CMK (cell line): ENCODE results near the gene GJA5.
A peak's percentile ranks its signal among the peaks of the same experiment; 100 is the strongest.

Source experiments
- DNase-seq: peaks from one replicate; pipeline ENCODE4 v3.0.0-alpha.2; 2010; ENCODE audit warnings: low read depth

GJA5 gene

DNA sequence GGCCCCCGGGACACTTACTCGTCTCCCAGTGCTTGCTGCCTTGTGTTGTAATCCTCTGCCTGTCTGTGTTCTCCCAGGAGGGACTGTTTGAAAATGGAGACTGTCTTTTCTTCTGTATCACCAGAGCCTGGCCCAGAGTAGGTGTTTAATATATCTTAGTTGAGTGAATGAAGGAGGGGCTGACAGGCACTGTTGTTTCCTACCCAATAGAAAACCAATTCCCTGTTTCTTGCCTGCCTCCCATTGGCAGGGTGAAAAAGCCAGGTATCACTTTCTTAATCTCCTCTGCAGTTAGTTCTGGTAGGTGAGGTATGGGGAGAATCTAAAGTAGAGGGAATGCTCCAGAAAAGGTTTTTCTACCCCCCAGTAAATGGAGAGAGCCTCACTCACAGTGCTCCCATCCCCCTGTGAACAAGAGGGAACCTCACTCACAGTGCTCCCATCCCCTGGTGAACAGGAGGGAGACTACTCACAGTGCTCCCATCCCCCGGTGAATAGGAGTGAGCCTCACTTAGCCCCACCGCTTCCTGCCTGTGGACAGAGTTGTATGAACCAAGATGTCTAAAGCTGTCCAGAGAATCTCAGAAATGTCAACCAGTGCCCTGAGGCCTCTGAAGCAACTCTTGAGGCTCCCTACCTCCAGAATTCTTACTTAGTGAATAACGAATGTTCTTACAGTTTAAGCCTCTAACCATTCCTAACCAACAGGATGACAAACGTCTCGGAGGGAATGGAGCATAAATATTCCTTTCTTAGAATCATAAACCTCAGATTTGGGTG, at the start of gene GJA5:
Gene GJA5, minus strand, starts transcription at position 122 of the 780 bp plus-strand sequence. CDS start 1,364 bp downstream, outside the sequence.
- DNase-seq, result no peak

DNA sequence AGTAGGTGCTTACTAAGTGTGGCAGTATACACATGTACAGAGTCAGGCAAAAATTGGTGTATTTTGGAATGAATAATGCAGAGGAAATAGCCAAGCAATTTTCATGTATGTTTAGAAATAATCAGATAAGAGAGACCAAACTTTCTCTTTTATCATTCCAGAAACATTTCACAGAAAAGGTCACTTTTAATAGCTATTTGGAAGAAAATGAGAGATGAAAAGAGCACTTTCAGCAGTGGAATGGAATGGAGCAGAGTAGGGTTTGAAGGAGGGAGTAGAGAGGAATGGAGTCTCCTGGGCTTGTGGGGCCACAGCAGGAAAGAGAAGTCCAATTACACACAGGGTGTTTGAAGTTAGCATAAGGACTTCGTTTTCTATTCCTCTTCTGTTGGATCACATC, 48.8 kb upstream of the GJA5 start:
- DNase-seq, result no peak

DNA sequence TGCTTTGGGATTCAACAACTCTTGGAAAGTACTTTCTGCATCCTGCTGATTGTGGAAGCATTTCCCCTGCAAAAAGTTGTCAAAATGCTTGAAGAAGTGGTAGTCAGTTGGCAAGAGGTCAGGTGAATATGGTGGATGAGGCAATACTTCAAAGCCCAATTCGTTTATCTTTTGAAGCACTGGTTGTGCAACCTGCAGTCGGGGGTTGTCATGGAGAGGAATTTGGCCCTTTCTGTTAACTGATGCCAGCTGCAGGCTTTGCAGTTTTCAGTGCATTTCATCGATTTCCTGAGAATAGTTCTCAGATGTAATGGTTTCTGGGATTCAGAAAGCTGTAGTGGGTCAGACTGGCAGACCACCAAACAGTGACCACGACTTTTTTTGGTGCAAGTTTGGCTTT, 47.6 kb upstream of the GJA5 start:
- DNase-seq, result no peak

DNA sequence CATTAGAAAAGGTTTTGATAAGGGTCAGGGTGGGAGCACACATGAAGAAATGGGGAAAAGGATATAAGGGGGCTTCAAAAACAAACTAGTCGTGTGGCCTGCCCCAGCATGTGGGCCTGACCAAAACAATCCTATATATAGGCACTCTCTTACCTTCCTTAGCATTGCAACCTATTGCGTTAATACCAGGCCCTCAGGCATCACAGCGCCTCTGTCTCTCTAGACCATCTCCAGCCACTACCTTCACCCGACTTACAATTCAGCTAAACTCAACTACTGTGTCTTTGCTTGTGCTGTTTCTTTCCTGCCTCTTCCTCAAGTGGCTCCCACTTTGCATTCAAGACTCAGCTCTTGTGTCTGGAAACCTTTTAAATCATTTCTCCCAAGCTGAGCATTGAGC, 47.0 kb upstream of the GJA5 start:
- DNase-seq, result no peak

DNA sequence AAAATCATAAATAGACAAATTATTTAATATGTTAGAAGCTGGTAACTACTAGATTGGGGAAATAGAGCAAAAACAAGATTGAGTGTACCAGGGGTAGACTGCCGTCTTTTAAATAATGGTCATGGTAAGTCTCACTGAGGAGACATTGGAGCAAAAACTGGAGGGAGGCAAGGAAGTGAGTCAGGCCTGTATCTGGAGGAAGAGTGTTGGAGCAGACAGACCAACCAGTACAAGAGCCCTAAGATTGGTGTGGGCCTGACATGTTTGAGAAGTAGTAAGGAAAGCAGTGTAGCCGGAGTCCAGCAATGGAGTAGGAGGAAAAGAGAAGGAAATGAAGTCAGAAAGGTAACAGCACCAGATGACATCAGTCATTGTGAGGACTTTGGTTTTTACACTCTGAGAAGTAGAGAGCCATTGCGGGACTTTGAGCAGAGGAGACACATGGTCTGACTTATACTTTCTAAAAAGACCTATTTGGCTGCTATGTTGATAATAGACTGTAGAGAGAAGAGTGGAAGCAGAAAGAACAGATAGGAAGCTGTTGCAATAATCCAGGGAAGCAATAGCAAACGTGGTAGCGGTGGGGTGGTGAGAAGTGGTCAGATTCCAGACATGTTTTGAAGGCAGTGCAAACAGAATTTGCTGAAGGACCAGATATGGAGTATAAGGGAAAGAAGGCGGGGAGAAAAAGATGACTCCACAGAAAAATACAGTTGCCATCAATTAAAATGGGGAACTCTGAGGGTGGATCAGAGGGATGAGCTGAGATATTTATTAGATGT, 44.7 kb upstream of the GJA5 start:
- no peak for DNase-seq

DNA sequence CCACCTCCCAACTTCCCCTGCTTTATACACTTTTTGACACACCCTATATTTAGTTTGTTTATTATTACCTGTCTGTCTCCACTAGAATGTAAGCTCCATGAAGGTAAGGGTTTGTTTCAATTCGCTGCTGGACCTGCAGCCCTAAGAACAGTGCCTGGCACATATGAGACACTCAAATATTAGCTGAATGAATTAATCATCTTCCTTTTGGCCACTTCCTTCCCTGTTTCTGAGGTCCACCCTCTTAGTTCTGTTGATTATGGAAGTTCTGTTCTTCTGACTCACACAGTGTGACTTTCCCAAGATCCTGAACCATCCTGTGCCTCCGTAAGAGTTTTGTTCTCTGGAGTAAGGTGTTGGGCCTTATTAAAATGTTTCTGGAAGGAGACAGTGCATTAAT, 40.4 kb upstream of the GJA5 start:
- DNase-seq, result no peak

DNA sequence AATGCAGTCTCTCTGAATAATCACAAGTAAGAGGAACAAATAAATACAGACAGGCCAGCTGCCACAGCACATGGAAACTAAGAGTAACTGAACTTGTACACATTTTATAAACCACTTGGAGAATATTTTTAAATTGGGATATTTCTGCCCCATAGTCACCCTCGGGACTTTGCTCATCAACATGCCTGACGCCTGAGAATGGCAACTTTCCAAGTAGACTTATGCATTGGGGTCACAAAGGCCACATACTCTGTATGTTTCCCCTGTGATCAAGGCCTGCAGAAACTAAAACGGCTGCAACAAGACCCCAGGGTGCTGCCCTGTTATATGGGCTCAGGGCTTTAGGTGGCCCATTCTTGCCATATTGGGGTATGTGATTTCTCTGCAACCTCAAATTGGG, 38.3 kb upstream of the GJA5 start:
- no peak for DNase-seq

DNA sequence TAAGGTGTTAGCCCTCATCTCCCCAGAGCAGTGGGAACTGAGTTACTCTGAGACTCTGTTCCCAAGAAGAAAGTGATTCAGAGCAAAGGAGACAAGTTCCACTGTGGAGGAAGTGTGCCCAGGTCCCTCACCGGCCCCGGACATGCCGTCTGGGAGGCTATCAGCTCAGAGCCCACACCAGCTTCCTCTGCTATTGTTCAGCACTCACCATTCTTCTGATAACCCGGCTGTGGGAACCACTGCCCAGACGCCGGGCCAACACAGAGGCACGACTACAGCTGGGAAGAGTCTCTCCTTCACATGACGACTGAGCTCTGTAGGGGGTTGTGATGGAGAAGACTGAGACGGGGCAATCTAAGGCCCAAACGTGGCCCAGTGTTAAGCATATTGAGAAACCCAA, 34.2 kb upstream of the GJA5 start:
- DNase-seq, result peak; percentile 60

DNA sequence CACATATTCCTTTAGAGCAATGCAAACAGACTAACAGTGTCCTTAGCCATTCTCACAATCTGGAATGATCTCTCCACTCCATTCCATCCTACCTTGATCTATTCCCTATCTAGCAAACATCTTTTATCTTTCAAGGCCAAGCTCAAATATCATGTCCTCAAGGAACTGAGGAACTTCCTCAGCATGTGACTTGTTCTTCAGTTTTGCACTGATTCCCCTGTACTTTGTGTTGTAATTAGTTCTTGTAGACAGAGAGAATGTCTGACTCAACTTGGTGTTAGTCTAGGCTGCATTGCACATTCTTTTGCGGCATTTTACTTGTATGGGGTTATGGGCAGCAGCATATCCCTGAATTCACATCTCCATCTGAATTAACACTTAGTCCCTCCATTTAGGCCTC, 31.5 kb upstream of the GJA5 start:
- no peak for DNase-seq

DNA sequence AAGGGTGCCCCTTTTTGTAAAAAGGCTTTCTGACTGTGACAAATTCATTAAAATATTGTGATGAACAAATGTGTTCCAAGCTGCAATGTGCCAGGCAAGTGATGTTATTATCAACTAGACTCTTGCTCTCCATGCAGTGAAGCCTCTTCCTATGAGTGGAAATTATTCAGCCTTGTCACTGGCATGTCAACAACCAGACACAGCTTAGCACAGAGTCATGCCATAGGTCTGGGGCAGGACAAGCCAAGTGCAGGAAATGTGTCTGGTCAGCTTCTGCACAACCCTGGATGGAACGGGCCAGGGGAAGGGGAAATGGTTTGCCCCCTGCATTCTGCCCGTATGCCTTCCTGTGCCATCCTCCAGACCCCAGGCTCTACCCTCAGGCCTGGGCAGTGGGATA, 27.4 kb upstream of the GJA5 start:
- DNase-seq, result no peak

DNA sequence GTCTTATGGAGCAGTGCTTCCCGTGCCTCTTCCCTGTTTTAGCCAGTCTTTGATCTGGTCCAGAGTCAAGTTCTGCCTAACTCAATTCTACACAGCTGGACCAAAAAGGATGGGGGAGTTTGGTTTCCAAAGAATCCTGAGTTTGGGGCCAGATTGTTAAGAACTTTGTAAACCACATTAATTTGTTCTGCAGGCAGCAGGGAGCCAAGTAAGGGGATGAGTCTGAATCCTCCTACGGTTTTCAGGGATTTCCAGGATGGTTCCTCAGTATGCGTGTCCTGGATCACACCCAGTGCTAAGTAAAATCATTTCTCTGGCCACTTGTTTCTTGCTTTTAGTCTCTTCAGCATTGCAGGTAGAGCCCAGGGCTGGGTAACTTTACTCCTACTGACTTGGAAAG, 26.1 kb upstream of the GJA5 start:
- DNase-seq, result no peak

DNA sequence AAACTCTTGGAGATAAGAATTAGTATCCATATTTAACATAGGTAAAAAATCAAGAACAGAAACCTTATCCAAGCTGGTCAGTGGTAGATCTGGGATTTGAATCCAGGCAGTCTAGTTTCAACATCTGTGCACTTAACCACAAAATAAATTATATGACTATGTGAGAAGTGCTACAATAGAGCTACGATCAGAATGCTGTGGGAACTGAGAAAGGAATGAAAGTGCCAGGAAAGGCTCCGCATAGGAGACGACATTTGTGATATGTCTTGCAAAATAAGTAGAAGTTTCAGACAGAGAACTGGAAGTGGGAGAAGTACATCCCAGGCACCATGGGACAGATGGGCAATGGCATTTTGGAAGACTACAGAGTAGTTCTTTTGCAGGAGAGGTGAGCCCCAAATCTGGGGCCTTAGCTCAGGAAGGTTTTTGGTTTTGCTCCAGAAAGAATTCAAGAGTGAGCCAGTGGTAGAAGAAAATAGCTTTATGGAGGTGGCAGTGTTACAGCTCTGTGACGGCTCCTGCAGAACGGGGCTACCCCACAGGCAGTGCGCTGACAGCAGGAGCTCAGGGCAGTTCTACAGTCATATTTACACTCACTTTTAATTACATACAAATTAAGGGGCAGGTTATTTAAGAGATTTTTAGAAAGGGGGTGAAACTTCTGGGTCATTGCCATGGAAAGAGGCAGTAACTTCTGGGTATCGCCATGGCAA, 25.5 kb upstream of the GJA5 start:
- DNase-seq, result no peak

DNA sequence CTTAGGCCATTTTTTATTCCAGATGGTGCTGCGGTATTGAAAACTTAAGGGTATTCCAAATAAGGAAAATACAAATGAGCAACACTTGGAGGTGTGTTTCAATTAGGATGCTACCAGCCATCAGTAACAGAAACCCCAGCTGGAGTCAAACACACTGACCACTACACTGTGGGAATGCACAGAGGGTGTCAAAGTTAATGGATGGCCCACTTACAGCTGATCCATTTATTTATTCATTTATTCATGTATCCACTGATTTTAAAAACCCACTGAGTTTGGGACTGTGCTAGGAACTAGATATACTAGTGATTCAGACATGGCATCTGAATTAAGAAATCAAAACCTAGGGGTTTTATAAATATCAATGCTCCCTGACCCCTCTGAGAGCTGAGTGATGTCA, 24.5 kb upstream of the GJA5 start:
- DNase-seq, result no peak

DNA sequence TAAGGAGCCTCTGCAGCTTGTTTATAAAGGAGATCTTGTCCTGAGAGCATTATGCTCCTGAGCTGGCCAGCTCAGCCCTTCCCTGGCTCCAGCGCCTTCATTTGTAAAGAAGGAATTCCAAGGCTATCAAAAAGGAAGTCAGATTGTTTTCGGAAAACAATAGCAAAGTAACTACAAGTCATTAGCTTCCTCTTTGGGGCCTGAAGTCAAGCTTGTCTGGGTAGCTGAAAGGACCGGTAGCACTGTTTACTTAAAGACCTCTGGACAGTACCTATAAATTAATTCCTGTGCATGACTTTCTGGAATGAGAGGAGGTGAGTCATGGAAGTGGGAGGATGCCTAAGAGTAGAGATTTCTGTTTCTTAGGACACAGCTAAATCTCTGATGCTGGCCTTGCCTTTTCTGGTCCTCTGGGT, 20.7 kb upstream of the GJA5 start:
- no peak for DNase-seq

DNA sequence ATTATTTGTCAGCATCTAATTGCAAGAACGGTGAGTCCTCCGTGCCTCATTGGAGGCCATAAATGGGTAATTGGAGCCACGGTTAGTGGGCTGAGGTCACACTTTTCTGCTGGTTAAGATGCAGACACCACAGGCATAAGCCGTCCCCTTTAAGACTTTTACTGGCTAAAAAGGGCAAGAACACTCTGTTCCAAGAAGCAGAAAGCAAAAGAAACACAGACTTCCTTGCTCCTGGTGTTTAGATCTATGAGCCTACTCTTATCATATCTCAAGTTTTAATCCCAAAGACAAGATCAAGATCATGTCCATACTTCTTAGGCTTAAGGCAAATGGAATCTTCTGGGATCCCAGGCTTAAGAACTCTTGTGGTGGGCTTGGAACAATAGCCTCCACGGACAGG, 17.3 kb upstream of the GJA5 start:
- DNase-seq, result no peak

DNA sequence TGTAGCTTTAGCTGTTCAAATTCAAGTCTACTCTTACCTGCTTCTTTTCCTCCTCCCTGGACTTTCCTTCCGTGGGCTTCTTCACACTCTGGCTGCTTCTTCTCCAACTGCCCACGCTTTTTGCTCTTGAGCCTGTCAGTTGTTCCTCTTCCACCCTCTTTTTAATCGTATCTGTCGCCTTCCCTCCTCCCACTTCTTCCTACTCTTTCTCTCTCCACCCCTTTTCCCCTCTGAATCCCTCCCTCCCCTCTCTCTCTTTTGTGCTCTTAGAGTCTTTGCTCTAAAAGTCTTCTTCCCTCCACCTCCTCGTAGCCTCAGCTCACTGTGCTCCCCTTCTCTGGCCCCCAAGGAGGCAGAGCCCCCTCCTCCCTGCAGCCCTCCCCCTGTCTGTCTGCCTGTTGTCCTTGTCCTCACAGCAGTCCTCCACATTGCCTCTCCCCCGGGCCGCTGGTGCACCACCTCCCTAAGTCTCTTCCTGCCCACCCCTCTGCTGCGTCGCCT, 12.9 kb upstream of the GJA5 start:
- DNase-seq, result no peak

DNA sequence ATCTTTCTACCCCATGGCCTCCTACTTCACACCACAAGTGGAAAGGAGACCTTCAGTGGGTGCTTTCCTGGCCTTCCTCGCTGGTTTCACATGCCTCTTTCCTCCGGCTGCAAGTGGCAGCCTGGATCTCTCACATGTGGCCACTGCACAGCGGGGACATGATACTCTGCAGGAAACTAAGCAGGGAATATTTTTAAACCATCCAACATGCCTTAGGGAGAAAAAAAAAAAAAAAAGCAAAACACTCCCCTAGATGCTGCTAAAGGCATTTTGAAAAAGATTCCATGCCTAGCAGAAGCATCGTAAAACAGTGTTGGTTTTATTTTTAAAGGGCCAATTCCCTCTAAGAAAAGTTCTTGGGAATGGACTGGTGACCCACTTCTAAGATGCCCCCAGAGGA, 12.2 kb upstream of the GJA5 start:
- DNase-seq, result no peak

DNA sequence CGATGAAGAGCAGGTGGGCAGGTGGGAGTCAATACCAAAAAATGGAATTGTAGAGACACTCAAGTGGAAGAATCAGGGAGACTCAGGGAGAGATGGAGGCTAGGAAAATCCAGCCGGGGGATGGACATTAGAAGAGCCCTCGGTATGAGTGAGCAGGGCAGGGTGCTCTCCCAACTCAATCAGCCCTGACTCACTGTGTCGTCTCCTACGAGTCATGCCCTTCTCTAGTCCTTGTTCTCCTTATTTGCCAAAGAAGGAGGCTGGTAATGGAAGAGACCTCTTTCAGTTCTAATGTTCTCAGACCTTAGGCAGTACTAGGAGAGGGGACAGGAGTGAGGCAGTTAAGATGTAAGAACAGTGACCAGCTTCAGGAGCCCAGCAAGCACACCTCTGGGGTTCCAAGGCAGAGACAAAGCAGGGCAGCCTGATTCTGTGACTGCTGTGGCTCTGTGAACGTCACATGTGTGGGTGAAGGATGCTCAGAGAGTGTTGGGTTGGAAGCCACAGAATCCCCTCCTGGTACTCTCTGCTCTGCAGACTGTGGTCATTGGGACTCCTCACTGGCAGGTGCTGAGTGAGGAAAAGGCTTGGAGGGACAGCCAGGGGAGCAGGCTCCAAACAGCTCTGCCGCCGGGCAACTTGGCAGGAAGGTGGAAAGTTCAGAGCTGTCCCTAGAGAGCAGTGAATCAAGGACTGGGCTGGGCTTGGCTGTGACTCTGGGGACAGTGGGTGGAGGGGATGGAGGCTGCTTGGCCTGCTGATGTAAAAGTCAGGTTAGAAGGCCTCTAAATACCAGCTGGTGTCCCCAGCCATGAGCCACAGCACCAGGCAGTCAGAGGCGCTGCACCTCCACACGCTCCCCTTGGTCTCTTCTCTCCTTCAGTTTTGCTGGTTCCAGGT, 11.1 kb upstream of the GJA5 start:
- no peak for DNase-seq

DNA sequence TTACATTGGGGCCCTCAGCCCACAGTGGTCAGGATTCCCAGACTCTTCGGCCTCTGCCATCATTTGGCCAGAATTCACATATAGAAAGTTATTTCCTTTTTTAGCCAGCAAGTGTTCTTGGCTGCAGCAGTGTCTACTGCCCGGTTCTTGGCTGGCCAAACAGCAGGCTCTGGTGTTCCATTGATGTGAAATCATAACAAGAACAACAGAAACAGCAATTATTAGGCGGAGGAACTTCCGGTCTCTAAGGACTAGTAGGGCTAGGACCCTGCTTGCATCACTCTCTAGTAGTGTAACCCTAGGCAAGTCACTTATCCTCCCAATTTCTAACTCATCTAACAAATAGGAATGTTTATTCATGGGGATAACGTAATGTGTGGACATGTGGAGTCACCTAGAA, 8.7 kb upstream of the GJA5 start:
- DNase-seq, result no peak

DNA sequence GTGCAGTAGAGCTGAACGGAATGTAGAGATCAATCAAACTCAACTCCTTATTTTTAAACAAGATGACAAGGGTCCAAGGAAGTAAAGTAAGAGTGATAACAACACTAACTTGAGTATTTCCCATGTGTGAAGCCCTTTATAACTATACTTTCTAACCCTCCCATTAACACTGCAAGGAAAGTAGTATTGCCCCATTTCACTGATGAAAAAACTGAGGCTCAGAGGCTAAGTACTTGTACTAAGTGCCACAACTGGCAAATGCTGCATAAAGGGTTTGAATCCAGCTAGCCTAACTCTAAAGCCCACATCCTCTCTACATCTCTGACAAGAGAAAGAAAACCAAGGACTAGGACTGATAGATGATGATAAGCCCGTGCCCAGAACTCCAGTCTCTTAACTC, 8.2 kb upstream of the GJA5 start:
- no peak for DNase-seq

DNA sequence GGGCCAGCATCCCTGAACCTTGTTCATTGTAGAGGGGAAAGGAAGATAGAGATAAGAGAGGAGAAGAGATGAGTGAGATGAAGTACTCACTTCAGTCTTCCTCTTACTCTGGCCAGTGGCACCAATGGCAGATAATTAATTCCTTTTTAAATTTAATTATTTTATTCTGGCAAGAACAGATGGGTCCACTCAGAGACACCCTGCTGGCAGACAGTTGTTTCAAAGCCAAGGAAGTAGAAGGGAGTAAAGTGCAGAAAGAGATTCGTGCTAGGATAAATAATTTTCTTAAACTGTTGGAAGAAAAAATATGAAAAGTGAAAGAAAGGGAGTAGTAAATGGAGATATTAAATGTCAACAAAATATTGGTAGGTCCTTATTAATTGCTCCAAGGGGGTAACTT, 7.7 kb upstream of the GJA5 start:
- DNase-seq, result no peak
